Testis (tissue), 3 donors: ENCODE measurements around the gene KCNQ1OT1. TPM values are rescaled to one million over a fixed set of nuclear protein-coding genes. Genes with fewer than 3 reads are reported as not detected.

Experiments
- DNase-seq: peaks from one replicate; pipeline ENCODE4 v3.0.0-alpha.2; 2019
- H3K27ac ChIP-seq, 2 donors: fragments of 200-600 bp; sonication (generic); one replicate each; pipeline ENCODE4 v1.5.1; 2019
- H3K27me3 ChIP-seq: fragments of 200-600 bp; sonication (generic); one replicate; pipeline ENCODE4 v1.5.1; 2019
- H3K36me3 ChIP-seq: fragments of 200-600 bp; sonication (generic); one replicate; pipeline ENCODE4 v1.5.1; 2017; ENCODE audit warnings: low read depth; ENCODE audit errors: missing control alignments
- H3K4me1 ChIP-seq: fragments of 200-600 bp; sonication (generic); one replicate; pipeline ENCODE4 v1.5.1; 2019
- H3K4me3 ChIP-seq, 2 donors: fragments of 200-600 bp; sonication (generic); one replicate each; pipeline ENCODE4 v1.5.1; 2017 to 2019
- H3K9me3 ChIP-seq: fragments of 200-600 bp; sonication (generic); one replicate; pipeline ENCODE4 v1.5.1; 2017
- POLR2A ChIP-seq: fragments of 450-650 bp; IDR thresholded peaks from one replicate; pipeline ENCODE4 v1.6.1; 2017; ENCODE audit warnings: antibody characterized with exemption, mild to moderate bottlenecking, moderate library complexity
- WGBS, 2 donors: methylation state at CpG; one replicate each; pipeline ENCODE4 v1.1.5; 2018; 5-methylcytosine and 5-hydroxymethylcytosine counted together
- intact Hi-C: fragments of 100-400 bp; cut with DNase I; formaldehyde crosslinking; loops from one replicate; pipeline ENCODE4 v1.15.1; 2023; ENCODE audit warnings: low total_unique reads
- polyA plus RNA-seq: library from polyadenylated mRNA; stranded (reverse); fragments of 350-450 nt; fragmentation: Illumina TruSeq; extraction: RNeasy Lipid Tissue Mini Kit (QIAGEN cat#74804); gene quantifications from one replicate; pipeline ENCODE4 v1.2.3, GENCODE V29; 2014; ENCODE audit warnings: low read depth, low replicate concordance; ENCODE audit not compliant: insufficient read depth
- total RNA-seq, 2 donors: library from RNA; depleted of rRNA; stranded (reverse); fragments of >200 nt; gene quantifications; one replicate each; pipeline ENCODE4 v1.2.3, GENCODE V29; 2016
- TF ChIP-seq, protein P1 (sequence below), 3 experiments: fragments of 450-650 bp in 2 of 3; fragments of 200-600 bp in 1 of 3; sonication (generic) in 1 of 3; IDR thresholded peaks; one replicate each; pipeline ENCODE4 v1.5.1; 2016 to 2019; ENCODE audit warnings: antibody characterized with exemption in 3 of 3, mild to moderate bottlenecking in 2 of 3, moderate library complexity in 1 of 3

KCNQ1OT1 gene
- total and polyA plus RNA-seq, 3 donors from 2014 or later, result 0.20 to 5.9 (median 4.0) TPM

DNA sequence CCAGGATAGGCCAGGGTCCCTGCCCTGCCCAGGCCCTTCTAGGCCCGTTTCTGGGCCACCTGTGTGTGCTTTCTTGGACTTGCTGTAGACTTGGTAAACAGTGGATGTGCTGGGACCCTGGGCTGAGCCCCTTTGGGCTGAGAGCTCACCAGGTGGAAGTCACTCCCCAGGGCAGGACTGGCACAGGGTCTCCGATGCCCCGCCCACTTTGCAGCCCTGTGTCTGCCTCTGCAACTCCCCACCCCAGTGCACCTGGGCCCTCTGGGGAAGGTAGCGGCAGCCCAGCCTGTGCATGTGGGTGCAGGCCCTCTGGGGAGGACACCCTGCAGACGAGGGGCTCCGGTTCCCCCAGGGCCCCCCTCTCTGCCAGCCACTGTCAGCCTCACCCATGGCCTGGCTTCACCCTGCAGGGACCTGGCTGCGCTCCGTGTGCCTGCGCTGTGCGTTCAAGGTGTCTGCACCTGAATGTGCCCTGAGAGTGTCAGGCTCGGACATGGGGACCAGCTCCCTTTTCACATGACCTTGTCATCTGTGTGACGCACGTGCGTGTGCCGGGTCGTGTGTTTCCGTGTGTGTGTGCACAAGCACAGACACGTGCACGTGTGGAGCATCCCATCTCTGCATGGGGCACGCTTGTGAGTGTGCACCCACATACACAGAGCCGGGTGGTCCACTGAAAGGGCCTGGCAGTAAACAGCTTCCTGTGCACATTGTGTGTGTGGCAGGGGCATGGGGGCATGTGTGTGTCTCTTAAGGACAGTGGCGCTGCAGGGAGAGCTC is 118.5 kb downstream of the KCNQ1OT1 start:
- Histone ChIP-seq H3K9me3 (no peaks in the 10 kb centered on the region), H3K4me1 (no peaks in the 10 kb centered on the region), H3K27me3 (no peaks in the 10 kb centered on the region), H3K27ac (no peak overlapping the region), H3K4me3 (no peak overlapping the region), H3K36me3 (no peaks in the 10 kb centered on the region)
- WGBS, 2 donors, result 97 to 100% methylated on average over 7 to 22 of the region's 22 CpGs
- no peak for DNase-seq
- intact Hi-C loops, result no loop called here
- TF ChIP-seq, protein P1, sequence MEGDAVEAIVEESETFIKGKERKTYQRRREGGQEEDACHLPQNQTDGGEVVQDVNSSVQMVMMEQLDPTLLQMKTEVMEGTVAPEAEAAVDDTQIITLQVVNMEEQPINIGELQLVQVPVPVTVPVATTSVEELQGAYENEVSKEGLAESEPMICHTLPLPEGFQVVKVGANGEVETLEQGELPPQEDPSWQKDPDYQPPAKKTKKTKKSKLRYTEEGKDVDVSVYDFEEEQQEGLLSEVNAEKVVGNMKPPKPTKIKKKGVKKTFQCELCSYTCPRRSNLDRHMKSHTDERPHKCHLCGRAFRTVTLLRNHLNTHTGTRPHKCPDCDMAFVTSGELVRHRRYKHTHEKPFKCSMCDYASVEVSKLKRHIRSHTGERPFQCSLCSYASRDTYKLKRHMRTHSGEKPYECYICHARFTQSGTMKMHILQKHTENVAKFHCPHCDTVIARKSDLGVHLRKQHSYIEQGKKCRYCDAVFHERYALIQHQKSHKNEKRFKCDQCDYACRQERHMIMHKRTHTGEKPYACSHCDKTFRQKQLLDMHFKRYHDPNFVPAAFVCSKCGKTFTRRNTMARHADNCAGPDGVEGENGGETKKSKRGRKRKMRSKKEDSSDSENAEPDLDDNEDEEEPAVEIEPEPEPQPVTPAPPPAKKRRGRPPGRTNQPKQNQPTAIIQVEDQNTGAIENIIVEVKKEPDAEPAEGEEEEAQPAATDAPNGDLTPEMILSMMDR (IDR thresholded peaks at IDR 0.05), result no peak
- TF ChIP-seq POLR2A, result no peak

DNA sequence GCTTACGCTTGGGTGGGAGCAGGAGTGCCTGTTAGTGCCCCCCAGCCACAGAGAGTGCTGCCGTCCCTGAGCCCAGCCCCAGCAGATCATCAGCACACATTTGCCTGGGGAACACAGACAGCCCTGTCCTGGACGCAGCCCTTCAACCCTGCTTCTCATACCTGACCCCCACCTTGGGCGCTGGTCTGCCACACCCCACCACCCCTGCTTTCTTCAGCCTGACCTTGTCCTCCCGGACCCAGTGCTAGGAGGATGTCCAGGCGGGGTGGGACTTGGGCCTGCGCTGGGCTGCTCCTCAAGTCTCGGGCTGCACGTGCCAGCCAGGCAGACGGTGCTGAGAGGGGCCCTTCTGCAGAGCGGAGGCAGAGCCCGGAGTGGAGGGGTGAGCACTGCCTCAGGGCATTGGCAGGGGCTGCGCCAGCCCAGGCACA is 119.2 kb downstream of the KCNQ1OT1 start:
- WGBS, 2 donors, result 83% methylated on average over 12 to 13 of the region's 13 CpGs
- no peak for DNase-seq
- Histone ChIP-seq H3K4me1 (no peaks in the 10 kb centered on the region), H3K9me3 (no peaks in the 10 kb centered on the region), H3K36me3 (no peaks in the 10 kb centered on the region), H3K27ac (no peak overlapping the region), H3K4me3 (no peak overlapping the region), H3K27me3 (no peaks in the 10 kb centered on the region)
- TF ChIP-seq, protein P1 (IDR thresholded peaks at IDR 0.05), result no peak
- no peak for TF ChIP-seq POLR2A
- intact Hi-C loops, result no loop called here

DNA sequence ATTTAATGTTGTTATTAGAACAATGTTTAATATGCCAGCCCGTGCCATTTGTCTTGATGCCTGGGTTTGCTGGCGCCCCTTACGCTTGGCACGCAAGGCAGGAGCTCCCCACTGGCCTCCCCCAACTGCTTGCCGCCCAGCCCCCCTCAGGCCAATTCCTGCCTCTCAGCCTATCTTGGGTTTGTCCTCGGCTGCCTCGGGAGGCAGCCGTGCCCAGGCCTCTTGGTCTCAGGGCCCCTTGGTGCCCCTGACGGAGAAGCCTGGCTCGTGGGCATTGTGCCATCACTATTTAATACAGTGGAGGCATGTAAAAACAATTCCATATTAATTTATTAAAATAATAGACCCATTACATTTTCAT is 119.8 kb downstream of the KCNQ1OT1 start:
- WGBS, 2 donors, result 71% methylated on average over 10 of the region's 10 CpGs
- H3K9me3 ChIP-seq, result no peaks in the 10 kb centered on the region
- H3K27ac ChIP-seq, result no peak overlapping the region
- intact Hi-C loops, result no loop called here
- no peaks in the 10 kb centered on the region for H3K27me3 ChIP-seq
- no peak overlapping the region for H3K4me3 ChIP-seq
- H3K4me1 ChIP-seq, result no peaks in the 10 kb centered on the region
- no peaks in the 10 kb centered on the region for H3K36me3 ChIP-seq
- TF ChIP-seq POLR2A, result no peak
- TF ChIP-seq, protein P1 (IDR thresholded peaks at IDR 0.05), result no peak
- DNase-seq, result no peak

- Histone ChIP-seq H3K4me1 (no peaks in the 10 kb centered on the region), H3K27ac (no peak overlapping the region), H3K9me3 (no peaks in the 10 kb centered on the region), H3K4me3 (no peak overlapping the region), H3K36me3 (no peaks in the 10 kb centered on the region), H3K27me3 (no peaks in the 10 kb centered on the region)
- intact Hi-C loops, result no loop called here
- TF ChIP-seq, protein P1 (IDR thresholded peaks at IDR 0.05), result no peak
- no peak for TF ChIP-seq POLR2A
- DNase-seq, result no peak
- WGBS, 2 donors, result 87 to 88% methylated on average over 14 to 17 of the region's 17 CpGs
Measured at GRCh38 chr11:2579315-2580060, 120.3 kb downstream of the KCNQ1OT1 start.
